ENCODE measurements around the gene KRT73.

GRCh38 chr12:52605542-52605941 lies 12.8 kb downstream of the KRT73 start:
- no peak for TF ChIP-seq CTCF (conservative IDR thresholded peaks at IDR 0.05; ENCODE audit: low read depth in 2 of 2)
- no peak for TF ChIP-seq CREB1 (CRISPR knock-in tag; IDR thresholded peaks at IDR 0.05; ENCODE audit: low read depth)
- TF ChIP-seq POLR2AphosphoS5 (IDR thresholded peaks at IDR 0.05; ENCODE audit: low read depth): no peak
- no peak for TF ChIP-seq EZH2phosphoT487 (IDR thresholded peaks at IDR 0.05; ENCODE audit: unreplicated experiment)

All from GM23338 (cell line).